ENCODE measurements around the gene SFXN2.

DNA sequence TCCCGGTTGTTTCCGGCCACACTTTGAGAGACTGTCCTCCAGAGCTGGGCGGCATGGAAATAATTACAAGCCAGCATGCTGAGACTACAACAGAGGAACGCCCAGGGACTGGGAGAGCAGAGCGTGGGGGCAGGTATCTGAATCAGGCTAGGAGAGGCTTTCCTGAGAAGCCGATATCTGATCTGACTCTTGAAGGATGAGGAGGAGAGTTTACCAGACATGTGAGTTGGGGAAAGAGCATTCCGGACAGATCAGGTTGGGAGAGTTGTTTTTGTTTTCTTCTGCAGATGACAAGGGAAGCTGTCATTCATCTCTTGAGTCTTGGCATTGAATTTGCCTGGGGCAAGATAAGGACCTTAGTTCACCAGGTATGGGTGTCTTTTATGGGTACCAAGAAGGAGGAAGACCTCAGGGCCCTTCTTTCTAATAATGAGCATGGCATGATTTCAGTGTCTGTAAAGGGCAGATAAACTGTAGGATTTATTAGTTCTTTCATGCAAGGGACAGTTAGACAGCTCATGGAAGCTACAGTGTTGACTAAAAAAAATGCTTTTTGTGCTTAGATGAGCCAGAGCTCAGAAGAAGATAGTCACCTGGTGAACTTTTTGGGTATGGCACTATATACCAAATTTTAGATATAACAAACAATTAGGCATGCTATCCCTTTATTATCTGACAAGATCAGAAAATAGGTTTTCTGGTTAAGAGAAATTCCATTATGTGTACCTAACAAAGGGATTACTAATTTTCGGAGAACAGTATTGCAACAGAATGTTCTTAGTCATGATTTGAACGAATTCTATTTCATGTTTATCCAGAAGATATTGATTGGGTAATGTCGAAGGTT, 65.5 kb downstream of the SFXN2 start:
- TF ChIP-seq, protein P1, sequence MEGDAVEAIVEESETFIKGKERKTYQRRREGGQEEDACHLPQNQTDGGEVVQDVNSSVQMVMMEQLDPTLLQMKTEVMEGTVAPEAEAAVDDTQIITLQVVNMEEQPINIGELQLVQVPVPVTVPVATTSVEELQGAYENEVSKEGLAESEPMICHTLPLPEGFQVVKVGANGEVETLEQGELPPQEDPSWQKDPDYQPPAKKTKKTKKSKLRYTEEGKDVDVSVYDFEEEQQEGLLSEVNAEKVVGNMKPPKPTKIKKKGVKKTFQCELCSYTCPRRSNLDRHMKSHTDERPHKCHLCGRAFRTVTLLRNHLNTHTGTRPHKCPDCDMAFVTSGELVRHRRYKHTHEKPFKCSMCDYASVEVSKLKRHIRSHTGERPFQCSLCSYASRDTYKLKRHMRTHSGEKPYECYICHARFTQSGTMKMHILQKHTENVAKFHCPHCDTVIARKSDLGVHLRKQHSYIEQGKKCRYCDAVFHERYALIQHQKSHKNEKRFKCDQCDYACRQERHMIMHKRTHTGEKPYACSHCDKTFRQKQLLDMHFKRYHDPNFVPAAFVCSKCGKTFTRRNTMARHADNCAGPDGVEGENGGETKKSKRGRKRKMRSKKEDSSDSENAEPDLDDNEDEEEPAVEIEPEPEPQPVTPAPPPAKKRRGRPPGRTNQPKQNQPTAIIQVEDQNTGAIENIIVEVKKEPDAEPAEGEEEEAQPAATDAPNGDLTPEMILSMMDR (conservative IDR thresholded peaks at IDR 0.05 in 1 of 2, IDR thresholded peaks at IDR 0.05 in 1 of 2; ENCODE audit: extremely low read depth in 1 of 2, insufficient read depth in 1 of 2, low read depth in 1 of 2, low read length in 2 of 2), result peak in 1 of 2 donors; percentile 14
- TF ChIP-seq EZH2 (IDR thresholded peaks at IDR 0.05; ENCODE audit: borderline replicate concordance, low read length), result no peak

Measured in mammary epithelial cell (primary cell).